ENCODE results near the gene UVRAG. TPM values are rescaled to one million over a fixed set of nuclear protein-coding genes. Genes with fewer than 3 reads are reported as not detected.

Gene UVRAG
- total RNA-seq, 1 donor from 2014 or later = 14.7 TPM

DNA sequence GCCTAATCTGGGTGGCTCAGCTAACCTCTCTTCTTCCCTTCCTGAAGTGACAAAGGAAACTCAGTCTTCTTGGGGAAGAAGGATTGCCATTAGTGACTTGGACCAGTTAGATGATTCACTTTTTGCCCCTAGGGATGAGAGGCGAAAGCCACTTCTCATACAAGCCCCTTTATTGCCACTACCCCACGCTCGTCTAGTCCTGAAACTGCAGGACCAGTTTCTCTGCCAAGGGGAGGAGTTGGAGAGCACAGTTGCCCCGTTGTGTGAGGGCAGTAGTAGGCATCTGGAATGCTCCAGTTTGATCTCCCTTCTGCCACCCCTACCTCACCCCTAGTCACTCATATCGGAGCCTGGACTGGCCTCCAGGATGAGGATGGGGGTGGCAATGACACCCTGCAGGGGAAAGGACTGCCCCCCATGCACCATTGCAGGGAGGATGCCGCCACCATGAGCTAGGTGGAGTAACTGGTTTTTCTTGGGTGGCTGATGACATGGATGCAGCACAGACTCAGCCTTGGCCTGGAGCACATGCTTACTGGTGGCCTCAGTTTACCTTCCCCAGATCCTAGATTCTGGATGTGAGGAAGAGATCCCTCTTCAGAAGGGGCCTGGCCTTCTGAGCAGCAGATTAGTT is 14.2 kb upstream of the UVRAG start:
- Histone ChIP-seq H3K4me3 (no peak overlapping the region), H3K36me3 (no peaks in the 10 kb centered on the region), H3K4me1 (peaks cover 8% of the 10 kb centered on the region), H3K27me3 (no peaks in the 10 kb centered on the region), H3K27ac (no peak overlapping the region), H3K9me3 (no peaks in the 10 kb centered on the region)
- intact Hi-C loops (cut with DNase I) = loop anchor here (2.0 kb wide), 1 partner anchor 64 kb away; no protein-coding TSS in a partner anchor
- TF ChIP-seq POLR2AphosphoS5 (IDR thresholded peaks at IDR 0.05; ENCODE audit: insufficient read depth in 1 of 2, low read depth in 1 of 2) (no peak), POLR2A (IDR thresholded peaks at IDR 0.05) (no peak)
- TF ChIP-seq, protein P1, sequence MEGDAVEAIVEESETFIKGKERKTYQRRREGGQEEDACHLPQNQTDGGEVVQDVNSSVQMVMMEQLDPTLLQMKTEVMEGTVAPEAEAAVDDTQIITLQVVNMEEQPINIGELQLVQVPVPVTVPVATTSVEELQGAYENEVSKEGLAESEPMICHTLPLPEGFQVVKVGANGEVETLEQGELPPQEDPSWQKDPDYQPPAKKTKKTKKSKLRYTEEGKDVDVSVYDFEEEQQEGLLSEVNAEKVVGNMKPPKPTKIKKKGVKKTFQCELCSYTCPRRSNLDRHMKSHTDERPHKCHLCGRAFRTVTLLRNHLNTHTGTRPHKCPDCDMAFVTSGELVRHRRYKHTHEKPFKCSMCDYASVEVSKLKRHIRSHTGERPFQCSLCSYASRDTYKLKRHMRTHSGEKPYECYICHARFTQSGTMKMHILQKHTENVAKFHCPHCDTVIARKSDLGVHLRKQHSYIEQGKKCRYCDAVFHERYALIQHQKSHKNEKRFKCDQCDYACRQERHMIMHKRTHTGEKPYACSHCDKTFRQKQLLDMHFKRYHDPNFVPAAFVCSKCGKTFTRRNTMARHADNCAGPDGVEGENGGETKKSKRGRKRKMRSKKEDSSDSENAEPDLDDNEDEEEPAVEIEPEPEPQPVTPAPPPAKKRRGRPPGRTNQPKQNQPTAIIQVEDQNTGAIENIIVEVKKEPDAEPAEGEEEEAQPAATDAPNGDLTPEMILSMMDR (IDR thresholded peaks at IDR 0.05) = no peak
- DNase-seq (ENCODE audit: extremely low spot score in 2 of 2) = no peak

- Histone ChIP-seq H3K4me1 (peaks cover 8% of the 10 kb centered on the region), H3K36me3 (no peaks in the 10 kb centered on the region), H3K27me3 (no peaks in the 10 kb centered on the region), H3K4me3 (no peak overlapping the region), H3K27ac (no peak overlapping the region), H3K9me3 (no peaks in the 10 kb centered on the region)
- intact Hi-C loops (cut with DNase I) = loop anchor here (2.0 kb wide), 1 partner anchor 63 kb away; no protein-coding TSS in a partner anchor
- DNase-seq (ENCODE audit: extremely low spot score in 2 of 2) = no peak
- TF ChIP-seq POLR2A (IDR thresholded peaks at IDR 0.05) (no peak), POLR2AphosphoS5 (IDR thresholded peaks at IDR 0.05; ENCODE audit: insufficient read depth in 1 of 2, low read depth in 1 of 2) (no peak)
- TF ChIP-seq, protein P1 (IDR thresholded peaks at IDR 0.05) = no peak
These were observed 13.5 kb upstream of the UVRAG start for GRCh38 chr11:75801362-75802020.

GRCh38 chr11:75802021-75802912 is 12.7 kb upstream of the UVRAG start:
- no peak for DNase-seq (ENCODE audit: extremely low spot score in 2 of 2)
- no peaks in the 10 kb centered on the region for H3K9me3 ChIP-seq
- no peaks in the 10 kb centered on the region for H3K27me3 ChIP-seq
- H3K4me1 ChIP-seq = peaks cover 8% of the 10 kb centered on the region
- H3K4me3 ChIP-seq = no peak overlapping the region
- H3K27ac ChIP-seq = no peak overlapping the region
- intact Hi-C loops (cut with DNase I) = no loop called here
- no peaks in the 10 kb centered on the region for H3K36me3 ChIP-seq
- TF ChIP-seq, protein P1 (IDR thresholded peaks at IDR 0.05) = no peak
- TF ChIP-seq POLR2A (IDR thresholded peaks at IDR 0.05) = no peak
- TF ChIP-seq POLR2AphosphoS5 (IDR thresholded peaks at IDR 0.05; ENCODE audit: insufficient read depth in 1 of 2, low read depth in 1 of 2) = no peak

DNA sequence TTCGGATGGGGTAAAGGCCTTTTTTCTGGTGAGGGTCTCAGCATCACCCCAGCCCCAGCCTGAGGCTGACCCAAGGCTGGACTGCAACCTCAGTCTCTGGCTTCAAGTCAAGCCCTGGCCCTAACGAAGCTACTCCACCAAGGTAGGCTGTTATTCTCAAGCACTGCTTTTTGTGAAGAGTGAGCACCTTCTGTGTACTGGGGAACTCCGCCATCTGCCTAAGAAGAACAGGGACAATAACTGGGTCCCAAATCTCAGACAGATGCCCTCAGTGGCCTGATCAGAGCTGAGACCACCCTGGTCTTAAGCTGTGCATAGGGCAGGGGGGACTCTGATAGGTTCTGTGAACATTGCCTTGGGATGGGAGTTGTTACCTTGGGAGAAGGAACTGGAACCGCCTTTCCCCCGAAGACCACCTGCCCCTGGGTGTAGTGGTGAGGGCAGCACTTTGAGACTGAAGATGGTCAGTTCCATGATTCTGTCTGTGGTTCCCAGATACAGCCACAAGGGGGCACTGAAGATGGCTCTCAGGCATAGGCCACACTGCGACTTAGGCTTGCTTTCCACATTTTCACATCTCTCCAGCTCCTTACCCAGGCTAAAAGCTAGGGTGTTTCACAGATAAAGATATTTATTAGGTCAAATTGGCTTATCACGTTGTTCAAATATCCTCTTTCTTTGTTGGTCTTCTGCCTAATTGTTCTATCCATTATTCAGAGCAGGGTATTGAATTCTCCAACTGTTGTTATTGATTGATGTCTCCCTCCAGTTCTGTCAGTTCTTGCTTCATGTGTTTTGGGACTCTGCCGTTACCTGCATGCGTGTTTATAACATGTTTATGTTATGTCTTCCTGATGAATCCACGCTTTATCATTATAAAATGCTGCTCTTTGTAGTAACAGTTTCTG is 11.8 kb upstream of the UVRAG start:
- Histone ChIP-seq H3K27me3 (no peaks in the 10 kb centered on the region), H3K4me3 (no peak overlapping the region), H3K36me3 (no peaks in the 10 kb centered on the region), H3K4me1 (peaks cover 8% of the 10 kb centered on the region), H3K9me3 (no peaks in the 10 kb centered on the region), H3K27ac (no peak overlapping the region)
- TF ChIP-seq POLR2A (IDR thresholded peaks at IDR 0.05) = no peak
- TF ChIP-seq, protein P1 (IDR thresholded peaks at IDR 0.05) = peak; percentile 85 to 93 (median 86)
- DNase-seq (ENCODE audit: extremely low spot score in 2 of 2) = no peak
- intact Hi-C loops (cut with DNase I) = no loop called here
